Stimulated activated CD4-positive, alpha-beta T cell treated with anti-CD3 and anti-CD28 coated beads, Interleukin-1b, Interleukin-23, amount 100 ng/mL, for 48 hours (primary cell): ENCODE data around the gene NDP.

Experiments
- DNase-seq: peaks from one replicate; pipeline ENCODE4 v3.0.0-alpha.2; 2020

The NDP gene

GRCh38 chrX:43973249-43974099 is at the start of gene NDP:
TSS of gene NDP (minus strand) at chrX:43973390. CDS start at chrX:43958645, 14,745 bp downstream.
- no peak for DNase-seq

GRCh38 chrX:44022964-44023363 is 49.8 kb upstream of the NDP start:
- DNase-seq, result no peak

GRCh38 chrX:44020693-44021092 is 47.5 kb upstream of the NDP start:
- no peak for DNase-seq

DNA sequence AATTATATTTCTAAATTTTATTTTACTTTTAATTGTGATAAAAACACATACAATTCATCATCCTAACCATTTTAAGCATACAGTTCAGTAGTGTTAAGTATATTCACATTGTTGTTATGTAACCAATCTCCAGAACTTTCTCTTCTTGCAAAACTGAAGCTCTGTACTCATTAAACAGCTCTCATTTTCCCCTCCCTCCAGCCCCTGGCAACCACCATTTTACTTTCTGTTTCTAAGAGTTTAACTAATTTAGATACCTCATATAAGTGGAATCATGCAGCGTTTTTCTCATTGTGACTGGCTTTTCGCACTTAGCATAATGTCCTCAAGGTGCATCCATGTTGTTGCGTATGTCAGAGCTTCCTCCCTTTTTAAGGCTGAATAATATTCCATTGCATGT is 46.7 kb upstream of the NDP start:
- peak; percentile 1 for DNase-seq

- no peak for DNase-seq
These were observed 44.5 kb upstream of the NDP start for GRCh38 chrX:44017676-44018075.

- DNase-seq, result no peak
These were observed 43.7 kb upstream of the NDP start for GRCh38 chrX:44016906-44017305.

- peak; percentile 70 for DNase-seq
These were observed 39.4 kb upstream of the NDP start for GRCh38 chrX:44012484-44013096.

DNA sequence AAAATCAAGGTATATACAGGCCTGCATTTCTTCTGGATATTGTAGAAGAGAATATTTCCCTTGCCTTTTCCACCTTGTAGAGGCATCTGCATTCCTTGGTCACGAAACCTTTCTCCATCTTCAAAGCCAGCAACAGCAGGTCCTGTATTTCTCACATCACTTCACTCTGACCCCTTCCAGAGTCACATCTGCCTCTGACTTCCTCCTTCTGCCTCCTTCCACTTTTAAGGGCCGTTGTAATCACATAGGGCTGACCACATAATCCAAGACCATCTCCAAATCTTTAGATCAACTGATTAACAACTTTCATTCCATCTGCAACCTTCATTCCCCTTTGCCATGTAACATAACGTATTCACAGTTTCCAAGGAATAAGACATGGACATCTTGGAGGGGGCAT is 38.3 kb upstream of the NDP start:
- no peak for DNase-seq

- DNase-seq, result no peak
These were observed 37.4 kb upstream of the NDP start for GRCh38 chrX:44010626-44011025.

- DNase-seq, result no peak
These were observed 32.9 kb upstream of the NDP start for GRCh38 chrX:44006081-44006480.

GRCh38 chrX:44003975-44004374 is 30.8 kb upstream of the NDP start:
- DNase-seq, result no peak

DNA sequence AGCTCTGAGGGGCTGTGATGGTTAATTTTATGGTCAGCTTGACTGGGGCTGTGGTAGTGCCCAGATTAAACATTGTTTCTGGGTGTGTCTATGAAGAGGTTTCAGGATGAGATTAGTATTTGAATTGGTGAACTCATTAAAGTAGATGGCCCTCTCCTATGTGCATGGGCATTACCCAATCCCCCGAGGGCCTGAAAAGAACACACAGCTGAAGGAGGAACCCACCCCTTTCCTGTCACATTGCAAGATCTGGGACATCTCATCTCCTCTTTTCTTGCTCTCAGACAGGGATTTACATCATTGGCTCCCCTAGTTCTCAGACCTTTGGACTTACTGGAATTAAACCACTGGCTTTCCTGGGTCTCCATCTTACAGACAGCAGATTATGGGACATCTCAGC is 29.4 kb upstream of the NDP start:
- DNase-seq, result no peak

- DNase-seq, result no peak
These were observed 25.2 kb upstream of the NDP start for GRCh38 chrX:43998374-43998773.

DNA sequence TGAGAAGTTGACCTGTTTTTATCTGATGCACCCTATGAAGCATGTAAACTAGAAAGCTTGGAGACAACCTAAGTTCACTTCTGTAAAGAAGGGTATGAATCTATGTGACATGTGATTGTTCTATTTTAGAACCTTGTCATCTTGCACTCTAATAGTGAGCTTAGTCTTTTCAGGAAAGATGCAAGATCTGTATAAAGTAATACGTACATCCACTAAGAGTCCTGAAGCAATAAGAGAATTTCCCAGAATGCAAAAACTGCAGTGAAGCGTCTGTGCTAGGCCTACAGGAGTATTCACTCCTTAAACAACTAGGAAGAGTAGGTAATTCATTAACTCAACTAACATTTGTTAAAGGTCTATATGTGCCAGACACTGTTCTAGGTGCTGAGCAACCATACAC is 23.3 kb upstream of the NDP start:
- no peak for DNase-seq

GRCh38 chrX:43986083-43986482 is 12.9 kb upstream of the NDP start:
- no peak for DNase-seq

GRCh38 chrX:43985511-43985910 is 12.3 kb upstream of the NDP start:
- no peak for DNase-seq

GRCh38 chrX:43978226-43978625 is 5.0 kb upstream of the NDP start:
- no peak for DNase-seq

- no peak for DNase-seq
These were observed 3.0 kb upstream of the NDP start for GRCh38 chrX:43976205-43976604.

GRCh38 chrX:43975796-43976195 is 2.6 kb upstream of the NDP start:
- no peak for DNase-seq

GRCh38 chrX:43974741-43975465 is 1.7 kb upstream of the NDP start:
- no peak for DNase-seq

DNA sequence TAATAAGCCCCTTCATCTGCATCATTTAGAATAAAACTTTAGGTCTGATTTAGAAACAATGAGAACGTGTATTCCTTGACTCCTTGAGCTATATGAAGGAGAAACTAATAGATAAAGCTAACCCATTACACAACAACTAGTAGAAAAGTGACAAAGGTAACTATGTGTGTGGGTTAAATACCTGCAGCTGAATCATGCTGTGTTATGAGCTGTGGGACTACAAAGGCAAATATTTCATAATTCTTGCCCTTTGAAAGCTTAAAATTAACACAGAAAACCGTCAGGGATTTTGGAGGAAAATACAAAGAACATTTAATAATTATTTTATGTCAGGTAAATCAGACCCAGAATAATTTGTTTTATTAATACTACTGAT is 898 bp upstream of the NDP start:
- DNase-seq, result no peak

GRCh38 chrX:43971966-43972961 is 926 bp downstream of the NDP start:
- DNase-seq, result no peak

DNA sequence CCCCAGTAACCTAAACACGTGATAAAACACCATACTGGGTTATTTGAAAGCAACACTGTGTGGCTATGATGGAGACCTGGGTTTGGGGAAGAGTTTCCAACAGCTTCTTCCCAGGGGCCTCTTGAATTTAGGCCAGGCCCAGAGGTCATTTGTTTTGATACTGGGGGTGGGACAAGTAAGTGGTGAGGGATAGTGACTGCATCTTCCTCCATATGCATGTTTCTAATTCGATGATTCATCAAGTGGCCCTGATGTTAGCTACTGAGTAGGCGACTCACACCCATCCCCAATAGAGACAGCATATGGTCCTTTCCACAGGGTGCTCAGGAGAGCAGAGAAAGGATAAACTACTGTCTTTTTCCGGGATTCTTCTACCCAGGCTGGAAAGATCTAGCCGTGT is 2.7 kb downstream of the NDP start:
- no peak for DNase-seq
